Esophagus squamous epithelium (tissue), 5 donors: ENCODE data around the gene UBE3C. TPM values are rescaled to one million over a fixed set of nuclear protein-coding genes. Genes with fewer than 3 reads are reported as not detected.
"Not testable (repeated sequence)": the region's sequence is repeated elsewhere in the genome, so short reads cannot be mapped to it uniquely, and the experiment has no call there.

ENCODE experiments used
- DNase-seq: peaks from one replicate; lab custom pipeline; 2025; lab: John Stamatoyannopoulos, UW
- H3K27ac ChIP-seq, 4 donors: fragments of 200-600 bp; sonication (generic); one replicate each; pipeline ENCODE4 v1.5.1; 2016 to 2019; ENCODE audit warnings: mild to moderate bottlenecking in 1 of 4
- H3K27me3 ChIP-seq, 4 donors: fragments of 200-600 bp; sonication (generic); 1 replicate in 3 of 4; 2 replicates in 1 of 4; pipeline versions ENCODE4 v1.5.1 to v1.6.0; 2017 to 2021; ENCODE audit warnings: antibody characterized with exemption in 1 of 4
- H3K36me3 ChIP-seq, 3 donors: fragments of 200-600 bp; sonication (generic); one replicate each; pipeline ENCODE4 v1.5.1; 2016 to 2019
- H3K4me1 ChIP-seq, 3 donors: fragments of 200-600 bp; sonication (generic); one replicate each; pipeline ENCODE4 v1.5.1; 2017 to 2019
- H3K4me3 ChIP-seq, 4 donors: fragments of 200-600 bp; sonication (generic); 1 replicate in 3 of 4; 2 replicates in 1 of 4; pipeline ENCODE4 v1.5.1; 2016 to 2019; ENCODE audit warnings: mild to moderate bottlenecking in 2 of 4, moderate library complexity in 1 of 4
- H3K9me3 ChIP-seq, 3 donors: fragments of 200-600 bp; sonication (generic); one replicate each; pipeline ENCODE4 v1.5.1; 2016 to 2019
- CTCF ChIP-seq, 6 experiments: fragments of 450-650 bp in 4 of 6; fragments of 200-600 bp in 2 of 6; sonication (generic) in 2 of 6; IDR thresholded peaks; one replicate each; pipeline ENCODE4 v1.5.1; 2016 to 2019; ENCODE audit warnings: antibody characterized with exemption in 6 of 6, mild to moderate bottlenecking in 4 of 6, moderate library complexity in 4 of 6
- POLR2A ChIP-seq, 4 donors: fragments of 450-650 bp; IDR thresholded peaks; one replicate each; pipeline ENCODE4 v1.6.1; 2017; ENCODE audit warnings: antibody characterized with exemption in 4 of 4, mild to moderate bottlenecking in 4 of 4, moderate library complexity in 3 of 4
- WGBS, 2 donors: methylation state at CpG; one replicate each; pipeline ENCODE4 v1.1.5; 2018; 5-methylcytosine and 5-hydroxymethylcytosine counted together
- intact Hi-C: fragments of 100-400 bp; cut with DNase I; formaldehyde crosslinking; loops from one replicate; pipeline ENCODE4 v1.15.0; 2022
- total RNA-seq, 4 donors: library from RNA; depleted of rRNA; stranded (reverse); fragments of >200 nt; gene quantifications; one replicate each; pipeline ENCODE4 v1.1.0, GENCODE V29; 2016
- donor health status: DM: yes; HTN: yes; CAD: no.

Gene UBE3C
- total RNA-seq, 4 donors from 2014 or later = 52.2 to 101 (median 68.3) TPM

- DNase-seq = no peak
- intact Hi-C loops = loop anchor here (10.0 kb wide), 1 partner anchor 132 kb away; no protein-coding TSS in a partner anchor
- 32 to 48% methylated on average over 8 to 15 of the region's 21 CpGs for WGBS, 2 donors
- Histone ChIP-seq H3K27me3 (peaks cover 0 to 29% (median 0%) of the 10 kb centered on the region in 4 donors), H3K27ac (peak overlapping the region in 3 of 4 donors; percentile 2 to 43 (median 6)), H3K36me3 (no peaks in the 10 kb centered on the region), H3K4me3 (no peak overlapping the region), H3K9me3 (no peaks in the 10 kb centered on the region), H3K4me1 (peaks cover 39 to 79% (median 39%) of the 10 kb centered on the region in 3 donors)
- TF ChIP-seq CTCF (IDR thresholded peaks at IDR 0.05) = no peak
- no peak for TF ChIP-seq POLR2A (IDR thresholded peaks at IDR 0.05)
Measured at GRCh38 chr7:157276731-157277562, 138.2 kb downstream of the UBE3C start.

GRCh38 chr7:157277568-157277967 lies 138.8 kb downstream of the UBE3C start:
- not testable (repeated sequence) for H3K36me3 ChIP-seq, H3K9me3 ChIP-seq, H3K27ac ChIP-seq, H3K4me3 ChIP-seq, DNase-seq
- Histone ChIP-seq H3K27me3 (peaks cover 0 to 29% (median 0%) of the 10 kb centered on the region in 4 donors), H3K4me1 (peaks cover 37 to 79% (median 38%) of the 10 kb centered on the region in 3 donors)
- intact Hi-C loops = loop anchor here (10.0 kb wide), 1 partner anchor 133 kb away; no protein-coding TSS in a partner anchor
- 82 to 95% methylated on average over 9 to 11 of the region's 12 CpGs for WGBS, 2 donors

GRCh38 chr7:157278167-157278790 lies 139.6 kb downstream of the UBE3C start:
- no peak for TF ChIP-seq CTCF (IDR thresholded peaks at IDR 0.05)
- TF ChIP-seq POLR2A (IDR thresholded peaks at IDR 0.05) = no peak
- Histone ChIP-seq H3K4me3 (no peak overlapping the region), H3K36me3 (no peaks in the 10 kb centered on the region), H3K9me3 (no peaks in the 10 kb centered on the region), H3K27ac (peak overlapping the region in 2 of 4 donors; percentile 82 to 84), H3K4me1 (peaks cover 31 to 78% (median 34%) of the 10 kb centered on the region in 3 donors), H3K27me3 (peaks cover 0 to 29% (median 0%) of the 10 kb centered on the region in 4 donors)
- DNase-seq = no peak
- intact Hi-C loops = loop anchor here (10.0 kb wide), 1 partner anchor 133 kb away; no protein-coding TSS in a partner anchor
- 92% methylated on average over 5 of the region's 11 CpGs; no CpG with 5 or more reads in 1 of the 2 donors for WGBS, 2 donors

GRCh38 chr7:157278791-157279724 lies 140.3 kb downstream of the UBE3C start:
- H3K4me3 ChIP-seq = peak overlapping the region; percentile 46 to 71 (median 57)
- intact Hi-C loops = loop anchor here (10.0 kb wide), 1 partner anchor 134 kb away; no protein-coding TSS in a partner anchor
- peaks cover 24 to 70% (median 27%) of the 10 kb centered on the region in 3 donors for H3K4me1 ChIP-seq
- H3K36me3 ChIP-seq = no peaks in the 10 kb centered on the region
- peak in 1 of 4 donors; percentile 22 for TF ChIP-seq POLR2A (IDR thresholded peaks at IDR 0.05)
- no peak for TF ChIP-seq CTCF (IDR thresholded peaks at IDR 0.05)
- H3K27ac ChIP-seq = peak overlapping the region; percentile 50 to 84 (median 77)
- no peak for DNase-seq
- peaks cover 0 to 29% (median 0%) of the 10 kb centered on the region in 4 donors for H3K27me3 ChIP-seq
- no peaks in the 10 kb centered on the region for H3K9me3 ChIP-seq
- 4 to 94% methylated on average over 6 to 20 of the region's 77 CpGs for WGBS, 2 donors
